ENCODE data around the gene ANKMY1.

- TF ChIP-seq ZNF830 (tag by site-specific recombination; IDR thresholded peaks at IDR 0.05; ENCODE audit: low read depth) (no peak), CTCF (tag by site-specific recombination; IDR thresholded peaks at IDR 0.05) (no peak), ZNF175 (tag by site-specific recombination; IDR thresholded peaks at IDR 0.05) (no peak), HOXC10 (CRISPR knock-in tag; IDR thresholded peaks at IDR 0.05) (no peak), ZNF510 (tag by site-specific recombination; IDR thresholded peaks at IDR 0.05; ENCODE audit: insufficient replicate concordance) (no peak), KLF1 (tag by site-specific recombination; IDR thresholded peaks at IDR 0.05) (no peak), ZNF10 (tag by site-specific recombination; IDR thresholded peaks at IDR 0.05) (no peak), ZNF501 (tag by site-specific recombination; IDR thresholded peaks at IDR 0.05) (no peak), ZNF274 (IDR thresholded peaks at IDR 0.05; ENCODE audit: low read length) (no peak), ZNF274 (tag by site-specific recombination; IDR thresholded peaks at IDR 0.05; ENCODE audit: borderline replicate concordance) (no peak), ZBTB44 (tag by site-specific recombination; IDR thresholded peaks at IDR 0.05) (no peak)
Observed at GRCh38 chr2:240438810-240439697, 118.7 kb downstream of the ANKMY1 start.

All from HEK293 (cell line).